Suppressor macrophage treated with lipopolysaccharide for 4 hours (primary cell): Measurements from ENCODE around the gene RAMP1.
"Not testable (repeated sequence)": the region's sequence is repeated elsewhere in the genome, so short reads cannot be mapped to it uniquely, and the experiment has no call there.

ENCODE experiments used
- DNase-seq: peaks from one replicate; pipeline ENCODE4 v3.0.0-alpha.2; 2020

RAMP1 gene

DNA sequence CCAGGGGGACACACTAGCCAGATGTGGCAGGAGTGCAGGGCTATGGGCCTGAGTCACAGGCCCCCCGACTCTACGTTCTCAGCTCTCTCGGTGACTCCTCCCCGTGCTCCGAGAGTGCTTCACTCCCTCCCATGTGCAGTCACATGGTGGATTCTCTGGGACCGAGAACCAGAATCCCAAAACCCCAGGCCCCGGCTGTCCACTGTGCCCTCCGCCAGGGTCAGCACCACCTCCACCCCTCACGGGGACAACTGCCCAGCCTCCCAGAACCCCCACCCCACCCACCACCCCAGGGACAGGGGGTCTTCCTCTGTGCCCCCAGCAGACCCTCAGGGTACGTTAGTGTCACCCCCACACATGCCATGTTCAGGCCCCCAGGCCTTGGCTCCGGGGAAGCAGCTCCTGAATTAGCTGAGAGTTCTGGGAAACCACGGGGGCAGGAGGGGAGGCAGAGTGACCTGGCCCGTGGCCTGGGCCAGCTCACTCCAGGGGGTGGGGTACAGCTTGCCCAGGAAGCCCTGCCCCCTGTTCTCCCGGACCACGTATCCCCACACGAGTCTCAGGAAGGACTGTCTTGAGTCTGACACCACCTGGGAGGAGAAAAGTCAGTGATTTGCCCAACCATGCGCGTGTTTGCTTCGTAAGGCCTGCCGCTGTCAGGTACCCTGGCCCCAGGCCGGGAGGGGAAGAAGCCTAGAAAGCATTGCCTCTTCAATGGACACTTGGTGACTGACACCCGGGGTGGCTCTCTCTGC lies 4.4 kb downstream of the RAMP1 start:
- DNase-seq = no peak

DNA sequence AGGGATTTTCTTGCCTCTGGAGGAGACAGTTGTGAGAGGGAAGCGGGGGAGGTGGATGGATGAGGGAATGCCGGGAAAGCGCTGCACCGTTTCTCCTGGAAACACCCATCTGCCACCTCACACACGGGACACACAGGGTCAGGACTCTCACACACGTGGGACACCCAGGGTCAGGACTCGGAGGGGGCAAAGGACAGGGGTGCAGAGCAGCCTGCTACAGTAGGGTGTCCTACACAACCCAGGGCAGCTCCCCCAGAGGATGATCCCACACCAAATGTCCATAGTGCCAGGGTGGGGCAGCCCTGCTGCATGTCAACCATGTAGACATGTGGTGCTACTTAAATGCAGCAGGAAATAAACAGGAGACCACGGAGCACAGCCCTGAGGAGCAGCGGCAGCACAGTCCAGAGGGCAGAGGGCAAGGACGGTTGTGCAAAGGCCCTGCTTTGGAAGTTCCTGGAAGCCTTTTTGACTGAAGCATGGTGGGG lies 5.1 kb downstream of the RAMP1 start:
- no peak for DNase-seq

- no peak for DNase-seq
Observed at GRCh38 chr2:237864940-237865622, 5.7 kb downstream of the RAMP1 start.

- DNase-seq = no peak
Observed at GRCh38 chr2:237865623-237866041, 6.2 kb downstream of the RAMP1 start.

- DNase-seq = peak; percentile 32
Observed at GRCh38 chr2:237866101-237866621, 6.7 kb downstream of the RAMP1 start.

GRCh38 chr2:237867465-237867864 lies 8.0 kb downstream of the RAMP1 start:
- DNase-seq = no peak

GRCh38 chr2:237868074-237868473 lies 8.7 kb downstream of the RAMP1 start:
- DNase-seq = not testable (repeated sequence)

DNA sequence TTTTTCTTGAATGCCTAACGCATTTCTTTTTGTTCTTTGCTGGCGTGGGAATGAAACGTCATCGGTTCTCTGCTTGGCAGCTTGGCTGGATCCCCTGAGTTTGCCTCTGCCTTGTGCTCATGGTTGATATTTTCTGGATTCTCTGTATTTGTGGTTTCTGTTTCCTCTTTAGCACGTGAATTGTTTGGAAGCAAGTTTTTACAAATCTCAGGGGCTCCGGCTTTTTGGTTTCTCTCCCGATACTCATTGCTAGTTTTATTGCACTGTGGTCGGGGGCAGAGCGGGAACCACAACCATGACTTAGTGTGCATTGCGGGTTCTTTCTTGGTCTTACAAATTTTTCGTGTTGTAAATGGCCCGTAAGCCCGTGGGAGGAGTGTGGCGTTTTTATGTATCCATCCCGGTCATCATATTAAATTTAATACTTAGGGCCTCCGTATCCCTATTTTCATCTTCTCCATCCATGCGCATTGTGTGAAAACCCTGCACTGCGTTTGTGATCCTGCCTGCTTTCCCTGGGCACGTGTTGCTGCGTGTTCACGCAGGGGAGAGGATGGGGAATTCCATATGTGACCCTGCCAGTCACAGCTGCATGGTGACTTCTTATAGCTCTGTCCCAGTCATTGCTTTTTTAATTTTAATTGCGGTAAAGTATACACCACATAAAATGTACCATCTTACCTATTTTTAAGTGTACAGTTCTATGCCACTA lies 9.4 kb downstream of the RAMP1 start:
- peak; percentile 73 for DNase-seq

DNA sequence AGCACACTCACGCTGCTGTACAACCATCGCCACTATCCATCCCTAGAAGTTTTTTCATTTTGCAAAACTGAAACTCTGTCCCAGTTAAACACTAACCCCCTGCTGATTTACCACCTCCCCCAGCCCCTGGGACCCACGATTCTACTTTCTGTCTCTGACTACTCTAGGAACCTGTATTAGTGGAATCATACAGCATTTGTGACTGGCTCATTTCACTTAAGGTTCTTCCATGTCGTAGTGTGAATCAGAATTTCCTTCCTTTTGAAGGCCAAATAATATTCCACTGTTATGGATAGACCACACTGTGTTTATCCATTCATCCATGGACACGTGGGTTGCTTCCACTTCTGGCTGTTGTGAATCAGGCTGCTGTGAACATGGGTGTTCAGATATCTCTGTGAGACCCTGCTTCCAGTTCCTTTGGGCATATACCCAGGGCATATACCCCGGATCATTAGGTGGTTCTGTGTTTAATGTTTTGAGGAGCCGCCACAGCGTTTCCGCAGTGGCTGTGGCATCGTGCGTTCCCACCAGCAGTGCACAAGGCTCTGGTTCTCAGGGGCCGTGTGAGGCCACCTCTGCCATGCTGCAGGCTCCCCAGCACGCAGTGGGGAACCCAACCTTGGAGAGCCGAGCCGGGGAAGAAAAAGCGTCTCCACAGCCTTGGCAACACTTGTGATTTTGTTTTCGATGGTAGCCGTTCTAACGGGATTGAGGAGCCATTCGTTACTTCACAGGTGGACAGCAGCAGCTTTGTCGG lies 10.1 kb downstream of the RAMP1 start:
- DNase-seq = peak; percentile 13

- DNase-seq = no peak
Observed at GRCh38 chr2:237870126-237870525, 10.7 kb downstream of the RAMP1 start.

DNA sequence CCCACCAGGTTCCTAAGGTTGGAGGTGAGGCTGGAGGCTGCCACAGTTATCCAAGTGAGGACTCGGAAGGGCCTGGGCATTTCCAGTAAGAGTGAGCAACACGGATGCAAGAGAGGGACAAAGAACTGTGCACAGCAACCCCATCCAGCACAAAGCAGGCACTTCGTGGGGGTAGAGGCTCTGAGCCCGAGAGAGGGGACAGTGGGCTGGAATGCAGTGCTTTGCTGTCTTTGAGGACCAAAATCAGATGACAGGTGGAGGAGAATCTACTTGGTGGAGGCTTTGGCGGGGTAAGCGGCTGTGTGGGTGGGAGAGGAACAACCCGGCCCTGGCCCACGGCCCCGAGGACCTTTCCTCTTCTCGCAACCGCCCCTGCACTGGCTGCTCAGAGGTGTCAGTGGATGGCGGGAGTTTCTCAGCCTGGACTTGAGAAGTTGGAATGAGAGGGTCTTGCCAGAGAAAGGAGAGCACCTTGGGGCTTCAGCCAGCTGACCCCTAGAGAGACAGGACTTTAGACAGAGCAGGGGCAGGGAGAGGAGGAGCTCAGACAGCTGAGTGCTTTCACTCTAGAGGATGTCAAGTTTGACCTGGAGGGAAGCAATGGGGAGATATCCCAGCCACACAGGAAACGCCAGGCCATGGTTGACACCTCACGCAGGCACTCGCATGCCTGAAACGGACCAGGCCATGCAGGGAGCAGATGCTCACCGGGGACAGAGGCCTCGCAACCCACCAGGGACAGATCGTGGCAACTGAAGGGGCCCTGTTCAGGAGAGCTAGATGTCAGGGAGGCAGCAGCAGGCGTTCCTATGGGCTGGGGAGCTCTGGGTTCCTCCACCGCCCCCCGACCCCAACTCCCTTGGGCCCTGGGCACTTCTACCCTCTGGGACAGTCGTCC lies 11.6 kb downstream of the RAMP1 start:
- no peak for DNase-seq

DNA sequence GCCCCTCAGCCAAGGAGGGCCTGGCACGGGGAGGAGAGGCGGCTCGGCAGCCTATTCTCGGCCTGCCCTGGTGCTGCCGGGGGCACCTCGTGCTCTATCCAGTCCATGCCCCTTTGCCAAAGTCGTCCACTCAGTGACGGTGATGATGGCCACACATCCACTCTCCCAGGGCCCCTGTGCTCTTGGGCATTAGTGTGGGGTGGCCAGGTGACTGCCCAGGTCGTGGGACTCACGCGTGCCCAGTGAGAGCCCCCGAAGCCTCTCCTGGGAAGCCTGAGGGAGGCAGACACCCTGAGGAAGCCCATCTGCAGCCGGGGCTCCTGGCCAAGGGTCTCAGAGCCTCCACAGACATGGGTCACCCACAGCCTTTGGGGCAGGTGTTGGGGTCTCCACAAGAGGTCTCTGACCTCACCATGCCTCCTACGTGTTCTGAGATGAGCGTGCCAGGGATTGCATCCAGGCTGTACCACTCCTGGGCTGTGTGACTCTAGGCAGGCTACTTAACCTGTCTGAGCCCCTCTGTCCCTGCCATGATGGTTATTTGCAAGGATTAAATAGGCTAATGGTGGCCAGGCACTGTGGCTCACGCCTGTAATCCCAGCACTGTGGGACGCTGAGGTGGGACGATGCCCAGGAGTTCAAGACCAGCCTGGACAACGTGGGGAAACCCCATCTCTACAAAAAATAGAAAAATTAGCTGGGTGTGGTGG lies 12.9 kb downstream of the RAMP1 start:
- no peak for DNase-seq

DNA sequence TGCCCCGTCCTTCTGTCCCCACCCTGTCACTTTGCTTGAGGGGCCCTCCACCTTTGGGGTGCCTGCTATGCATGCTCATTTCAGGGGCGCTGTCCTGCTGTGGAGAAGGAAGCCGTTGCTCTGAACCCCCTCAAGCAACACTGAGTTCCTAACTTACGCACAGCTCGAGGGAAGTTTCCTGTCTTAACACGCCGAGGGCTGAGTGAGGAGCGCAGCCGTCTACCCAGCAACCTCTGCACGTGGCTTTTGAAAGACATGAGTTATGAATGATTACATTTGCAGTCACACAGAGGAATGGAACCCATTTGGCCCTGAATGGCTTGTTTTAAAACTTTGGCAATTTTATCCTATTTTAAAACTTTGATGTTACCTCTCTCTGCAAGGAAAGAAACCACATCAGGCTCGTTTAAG lies 14.0 kb downstream of the RAMP1 start:
- peak; percentile 21 for DNase-seq

DNA sequence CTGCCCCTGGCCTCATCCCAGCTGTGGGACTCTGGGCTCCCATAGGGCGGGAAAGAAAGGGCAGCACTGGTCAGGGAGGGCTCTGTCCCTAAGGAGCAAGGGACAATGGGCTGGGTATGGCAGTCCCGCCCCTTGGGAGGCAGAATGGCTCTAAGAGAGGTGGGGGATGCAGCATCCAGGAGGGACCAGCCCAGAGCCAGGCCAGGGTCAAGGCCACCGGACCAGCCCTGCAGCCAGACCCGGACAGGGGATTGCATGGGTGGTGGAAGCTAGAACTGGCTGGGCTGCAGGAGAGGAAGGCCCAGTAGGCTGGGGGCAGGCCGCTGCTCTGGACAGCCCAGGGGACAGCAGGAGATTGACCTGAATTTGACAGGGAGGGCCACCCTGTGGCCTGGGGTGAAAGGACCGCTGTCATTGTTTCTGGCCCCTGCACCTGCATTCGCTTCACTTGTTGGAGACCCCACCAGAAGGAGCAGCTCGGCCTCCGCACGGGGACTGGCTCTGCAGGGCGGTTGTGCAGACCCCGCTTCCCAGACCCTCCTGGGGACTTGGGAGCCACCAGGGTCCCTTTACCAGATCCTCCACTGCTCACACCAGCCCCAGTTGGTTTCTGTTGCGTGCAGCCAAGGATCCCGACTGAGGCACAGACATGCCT lies 14.6 kb downstream of the RAMP1 start:
- no peak for DNase-seq

- no peak for DNase-seq
Observed at GRCh38 chr2:237874585-237875161, 15.2 kb downstream of the RAMP1 start.

DNA sequence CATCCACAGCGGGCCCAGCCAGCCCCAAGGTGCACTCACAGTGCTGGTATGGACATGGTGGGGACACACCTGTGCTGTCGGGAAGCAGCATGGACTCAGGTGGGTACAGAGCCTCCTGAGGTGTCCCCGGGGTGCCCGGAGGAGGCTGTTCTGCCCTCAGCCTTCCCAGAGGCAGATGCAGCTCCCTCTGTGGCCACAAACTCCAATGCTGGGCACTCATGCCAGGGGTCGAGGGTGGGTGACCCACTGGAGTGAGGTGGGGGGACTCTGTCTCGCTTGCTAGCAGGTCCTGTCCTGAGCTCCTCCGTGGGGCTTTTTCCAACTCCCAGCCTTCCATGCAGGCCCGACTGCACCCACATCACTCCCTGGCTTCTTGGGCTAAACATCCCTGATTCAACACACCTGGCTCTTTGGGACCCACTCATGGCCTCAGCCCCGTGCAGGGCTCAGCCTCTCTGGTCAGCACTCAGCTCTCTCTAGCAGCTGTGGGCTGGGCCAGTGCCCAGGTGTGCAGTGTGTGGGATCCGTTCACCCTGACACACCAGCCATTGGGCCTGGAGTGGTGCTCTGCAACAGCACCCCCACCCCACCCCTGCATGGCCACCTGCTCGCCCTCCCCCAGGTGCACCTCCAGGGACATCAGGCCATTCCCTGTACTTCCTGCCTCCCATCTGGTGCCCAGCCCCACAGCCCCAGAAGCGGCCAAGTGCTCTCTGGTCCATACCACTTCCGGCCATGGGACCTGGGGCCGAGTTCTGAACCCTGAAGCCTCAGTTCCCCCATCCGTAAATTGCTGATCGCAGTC lies 16.0 kb downstream of the RAMP1 start:
- DNase-seq = no peak

DNA sequence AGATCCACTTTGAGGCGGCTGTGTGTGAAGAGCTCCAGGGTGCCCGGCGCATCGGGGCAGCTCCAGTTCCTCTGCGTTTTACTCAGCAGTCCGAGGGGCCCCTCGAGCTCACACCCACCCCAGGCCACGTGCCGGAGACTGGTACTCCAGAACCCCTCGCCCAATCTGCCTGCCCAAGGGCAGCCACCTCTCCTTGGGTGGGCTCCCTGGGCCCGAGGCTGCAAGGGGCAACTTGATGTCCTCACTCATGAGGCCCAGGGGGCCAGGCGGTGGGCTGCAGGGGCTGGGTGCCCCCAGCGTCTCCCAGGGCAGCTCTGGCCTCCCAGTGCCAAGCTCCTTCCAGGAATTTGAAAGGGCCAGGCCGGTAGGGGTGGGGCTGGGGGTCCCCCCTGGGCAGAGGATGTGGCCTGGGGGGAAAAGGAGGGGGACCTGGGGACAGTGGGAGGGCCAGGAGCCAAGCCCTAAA lies 16.7 kb downstream of the RAMP1 start:
- no peak for DNase-seq

GRCh38 chr2:237876532-237876931 lies 17.1 kb downstream of the RAMP1 start:
- no peak for DNase-seq

- DNase-seq = no peak
Observed at GRCh38 chr2:237876951-237877491, 17.6 kb downstream of the RAMP1 start.
